CD4-positive, alpha-beta T cell treated with Interleukin-15 for 1 hour (primary cell): ENCODE data around the gene KRT26.

ENCODE experiments used
- DNase-seq: peaks from one replicate; pipeline ENCODE4 v3.0.0-alpha.2; 2020

Gene KRT26

DNA sequence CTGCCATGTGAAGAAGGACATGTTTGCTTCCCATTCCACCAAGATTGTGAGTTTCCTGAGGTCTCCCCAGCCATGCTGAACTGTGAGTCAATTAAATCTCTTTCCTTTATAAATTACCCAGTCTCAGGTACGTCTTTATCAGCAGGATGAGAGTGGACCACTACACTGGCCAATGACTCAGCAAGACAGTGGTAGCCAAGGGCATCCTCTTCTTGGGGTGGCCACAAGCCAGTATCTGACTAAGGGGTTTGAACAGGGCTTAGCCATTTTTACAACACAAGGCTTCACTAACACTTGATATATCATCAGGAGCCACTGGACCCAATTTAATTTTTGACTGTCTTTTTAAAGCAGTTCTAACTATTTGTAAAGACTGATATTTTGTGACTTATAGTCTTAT is 47.3 kb downstream of the KRT26 start:
- DNase-seq: no peak

DNA sequence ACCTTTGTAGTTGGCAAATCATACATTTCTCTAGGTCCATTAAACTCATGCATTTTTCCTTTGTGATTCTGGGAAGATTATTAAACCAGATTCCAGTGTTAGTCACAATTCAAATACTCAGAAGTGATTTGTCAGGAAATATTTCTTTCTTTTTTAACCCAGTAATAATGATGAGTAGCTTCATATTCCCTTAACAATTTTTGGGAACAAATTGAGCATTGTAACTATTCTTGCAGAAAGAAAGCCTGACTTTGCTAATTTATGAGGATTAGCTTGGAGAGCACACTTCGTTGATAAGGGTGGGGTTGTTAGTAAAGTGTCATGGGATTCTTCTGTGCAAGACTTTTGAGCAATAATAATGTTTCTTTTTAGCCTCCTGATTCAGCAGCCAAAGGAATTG is 49.8 kb downstream of the KRT26 start:
- no peak for DNase-seq

DNA sequence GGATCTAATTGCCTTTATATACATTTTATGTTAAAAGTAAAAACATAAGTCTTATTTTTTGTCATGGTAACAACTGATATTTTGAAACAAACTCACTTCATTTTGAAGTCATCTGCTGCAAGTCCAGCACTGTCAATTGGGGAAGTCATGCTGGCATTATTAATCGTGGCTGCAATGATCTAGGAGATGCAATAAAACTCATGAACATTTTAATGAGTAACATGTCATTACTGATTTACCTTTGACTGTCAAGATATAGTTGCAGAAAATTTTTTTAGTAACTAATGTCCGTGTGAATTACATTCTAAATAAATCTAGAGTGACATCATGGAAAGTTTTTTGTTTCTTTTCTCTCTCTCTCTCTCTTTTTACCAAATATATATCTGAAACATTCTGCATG is 51.1 kb downstream of the KRT26 start:
- no peak for DNase-seq

DNA sequence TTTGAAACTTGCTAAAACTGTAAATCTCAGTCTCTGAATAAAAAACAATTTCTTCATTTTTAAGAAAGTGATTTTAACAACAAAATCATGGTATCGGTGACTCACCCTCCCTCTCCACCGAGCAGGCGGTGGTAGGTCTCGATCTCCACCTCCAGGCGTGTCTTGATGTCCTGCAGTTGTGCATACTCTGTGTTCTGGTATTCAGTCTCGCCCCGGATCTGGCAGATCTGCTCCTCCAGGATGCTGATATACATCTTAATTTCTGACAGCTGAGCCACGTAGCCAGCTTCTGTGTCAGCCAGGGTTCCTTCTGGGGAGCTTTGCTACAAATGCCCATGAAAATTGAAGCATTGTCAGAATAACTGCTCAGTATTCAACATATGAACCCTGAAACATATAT is 53.1 kb downstream of the KRT26 start:
- DNase-seq: no peak

DNA sequence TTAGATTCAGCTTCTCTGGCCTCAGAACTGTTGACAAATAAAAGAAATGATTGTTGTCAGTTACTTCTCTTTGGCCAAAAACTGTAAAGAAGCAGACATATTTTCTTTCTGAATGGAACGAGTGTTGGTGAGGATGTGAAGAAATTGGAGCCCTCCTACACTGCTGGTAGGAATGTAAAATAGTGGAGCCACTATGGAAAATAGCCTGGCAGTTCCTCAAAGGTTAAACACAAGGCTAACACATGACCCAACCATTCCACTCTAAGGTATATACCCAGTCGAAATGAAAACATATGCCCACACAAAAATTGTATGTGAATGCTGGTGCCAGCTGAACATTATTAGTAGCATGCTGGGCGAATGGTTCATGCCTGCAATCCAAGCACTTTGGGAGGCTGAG is 54.2 kb downstream of the KRT26 start:
- DNase-seq: no peak
